Measurements from ENCODE around the gene VTN.

Gene VTN

DNA sequence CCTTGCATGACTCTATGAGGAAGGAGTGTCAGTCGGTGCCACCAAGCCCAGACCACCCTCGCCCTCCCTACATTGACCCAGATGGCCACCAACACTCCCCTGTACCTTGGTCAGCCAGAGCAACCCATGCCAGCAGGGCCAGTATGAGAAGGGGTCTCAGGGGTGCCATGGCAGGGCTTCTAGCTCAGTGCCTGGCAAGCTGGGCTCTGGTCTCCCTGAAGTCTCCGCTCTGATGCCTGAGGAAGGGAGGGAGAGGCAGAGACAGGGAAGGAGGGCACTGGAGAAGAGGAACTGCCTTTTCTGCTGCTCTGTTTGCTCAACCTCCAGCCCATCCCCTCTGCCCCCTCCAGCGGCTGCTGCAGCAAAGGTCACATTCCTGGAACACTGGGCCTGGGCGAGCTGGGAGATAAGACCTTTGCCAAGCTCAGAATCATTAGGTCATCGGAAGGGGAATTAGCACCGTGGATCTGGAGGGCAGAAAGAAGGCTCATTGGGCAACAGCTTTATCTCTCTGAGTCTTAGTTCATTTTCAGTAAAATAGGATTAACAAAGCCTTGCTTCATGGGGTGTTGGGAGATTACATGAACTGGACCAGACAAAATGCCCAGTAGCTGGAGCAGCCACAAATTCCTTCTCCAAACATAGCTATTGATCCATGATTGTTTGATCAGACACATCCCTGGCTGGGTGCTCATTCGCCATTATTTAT, at the start of gene VTN:
Gene VTN, minus strand, starts transcription at position 273 of the 709 bp plus-strand sequence. Its CDS starts 104 bp downstream, at position 169.
- DNase-seq (ENCODE audit: low read depth) = no peak

DNA sequence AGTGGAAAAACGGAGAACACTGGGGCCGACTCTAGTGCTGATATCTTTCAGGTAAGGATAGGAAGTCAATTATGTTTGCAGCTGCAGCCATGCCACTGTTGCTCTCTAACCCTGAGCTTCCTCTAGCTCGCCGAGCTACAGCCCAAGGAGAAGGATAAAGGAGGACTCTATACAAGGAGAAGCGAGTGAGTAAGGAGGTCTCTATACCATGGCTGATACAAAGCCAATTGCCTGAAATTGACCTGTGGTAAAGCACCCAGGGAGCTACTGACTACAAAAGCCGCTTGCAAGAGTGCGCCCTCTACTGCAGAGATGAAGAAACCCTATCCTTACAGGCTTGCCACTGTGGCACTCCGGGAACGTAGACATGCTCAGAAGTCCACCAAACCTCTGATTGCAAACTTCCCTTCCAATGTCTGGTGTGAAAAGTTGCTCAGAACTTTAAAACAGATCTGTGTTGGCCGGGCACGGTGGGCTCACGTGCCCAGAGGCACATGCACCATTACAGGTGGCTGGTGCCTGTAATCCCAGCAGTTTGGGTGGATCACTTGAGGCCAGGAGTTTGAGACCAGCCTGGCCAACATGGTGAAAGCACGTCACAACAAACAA, 46.7 kb upstream of the VTN start:
- no peak for DNase-seq (ENCODE audit: low read depth)

- DNase-seq (ENCODE audit: low read depth) = no peak
These were observed 45.8 kb upstream of the VTN start for GRCh38 chr17:28415886-28416285.

- no peak for DNase-seq (ENCODE audit: low read depth)
These were observed 43.7 kb upstream of the VTN start for GRCh38 chr17:28413804-28414203.

GRCh38 chr17:28412099-28412498, 42.0 kb upstream of the VTN start:
- no peak for DNase-seq (ENCODE audit: low read depth)

DNA sequence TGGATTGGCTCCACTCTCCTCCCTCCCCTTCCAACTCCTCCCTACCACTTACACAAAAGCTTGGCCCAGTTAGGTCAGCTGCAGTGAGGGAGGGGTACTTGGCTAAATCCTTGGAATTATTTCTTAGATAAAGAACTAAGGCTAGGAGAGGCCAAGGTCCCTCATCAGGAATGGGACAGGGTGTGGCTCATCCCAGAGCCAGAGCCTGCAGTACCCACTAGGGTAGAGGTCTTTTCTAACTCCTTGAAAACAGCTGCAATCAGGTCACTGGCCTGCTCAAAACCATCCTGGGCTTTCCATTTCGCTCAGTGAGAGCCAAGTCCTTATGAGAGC, 37.8 kb upstream of the VTN start:
- DNase-seq (ENCODE audit: low read depth) = no peak

DNA sequence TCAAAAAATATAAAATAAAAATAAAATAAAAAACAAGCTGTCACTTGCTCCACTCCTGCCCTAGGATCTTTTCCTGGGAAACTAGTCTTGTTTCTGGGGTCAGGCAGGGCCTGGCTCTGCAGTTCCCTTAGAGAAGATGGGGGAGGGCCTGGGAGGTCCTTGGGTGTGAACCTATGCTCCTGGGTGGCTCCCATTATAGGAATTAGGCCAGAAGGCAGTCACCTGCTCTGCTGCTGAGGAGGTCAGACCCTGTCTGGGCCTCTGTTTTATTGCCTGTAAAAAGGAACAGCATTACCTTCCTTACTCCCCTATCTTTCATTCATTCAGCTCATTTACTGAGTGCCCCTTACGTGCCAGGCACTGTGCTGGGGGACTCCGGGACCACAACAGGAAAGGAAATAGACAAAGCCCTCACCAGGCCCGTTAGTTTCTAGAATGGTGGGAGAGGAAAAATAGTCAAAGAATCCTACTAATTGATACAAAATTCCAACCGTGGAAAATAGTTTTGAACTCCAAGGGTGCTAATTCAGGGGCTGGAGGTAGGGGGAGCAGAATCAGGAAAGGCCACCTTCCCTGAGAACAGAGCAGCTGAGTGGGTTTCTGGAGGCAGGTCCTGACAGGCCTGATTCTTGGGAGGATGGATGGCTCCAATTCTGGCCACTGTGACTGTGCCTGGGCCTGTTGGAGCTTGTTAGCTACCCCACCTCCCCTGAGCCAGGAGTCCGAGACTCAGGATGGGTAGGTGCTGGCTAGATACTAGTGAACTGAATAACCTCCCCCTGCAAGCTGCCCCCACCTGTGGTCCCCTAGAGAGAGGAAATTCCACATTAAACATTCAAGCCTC, 37.2 kb upstream of the VTN start:
- DNase-seq (ENCODE audit: low read depth) = no peak

GRCh38 chr17:28406473-28406814, 36.3 kb upstream of the VTN start:
- no peak for DNase-seq (ENCODE audit: low read depth)

GRCh38 chr17:28405632-28406472, 35.7 kb upstream of the VTN start, which contains the start of gene SLC46A1:
SLC46A1 (minus strand) TSS chr17:28406212; CDS start chr17:28406114, 98 bp downstream.
- DNase-seq (ENCODE audit: low read depth) = peak; percentile 29

GRCh38 chr17:28404812-28405570, 34.9 kb upstream of the VTN start:
- no peak for DNase-seq (ENCODE audit: low read depth)

DNA sequence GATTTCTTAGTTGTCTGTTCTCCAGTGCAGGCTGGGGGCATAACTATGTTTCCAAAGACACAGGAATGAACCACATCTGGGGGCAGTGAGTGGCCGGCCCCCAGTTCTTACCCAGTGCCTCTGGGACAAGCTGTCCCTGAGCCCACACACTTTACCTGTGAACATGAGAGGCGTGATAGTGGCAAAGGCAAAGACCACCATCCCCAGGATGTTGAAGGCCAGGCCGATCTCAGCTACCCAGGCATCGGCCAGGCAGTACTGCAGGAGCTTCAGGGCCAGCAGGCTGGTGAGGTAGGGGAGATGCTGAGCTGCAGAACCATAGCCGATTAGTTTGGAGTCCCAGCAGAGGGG, 34.3 kb upstream of the VTN start:
- no peak for DNase-seq (ENCODE audit: low read depth)

DNA sequence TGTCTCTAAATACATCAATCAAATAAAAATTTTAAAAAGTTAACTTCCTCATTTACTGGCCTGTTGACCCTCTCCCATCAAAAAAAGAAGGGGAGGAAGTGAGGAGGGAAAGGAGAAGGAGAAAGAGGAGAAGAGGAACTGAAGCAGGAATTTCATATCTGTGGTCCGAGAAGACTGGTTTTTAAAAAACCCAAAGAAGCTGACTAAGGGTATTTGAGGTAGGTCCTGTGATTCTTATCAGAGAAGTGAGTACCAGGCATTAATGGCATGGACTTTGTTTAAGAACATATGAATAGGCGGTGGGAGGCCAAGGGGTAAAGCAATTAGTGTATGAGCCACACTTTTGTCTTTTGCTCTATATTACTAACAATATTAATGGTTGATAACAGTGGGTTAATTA, 33.9 kb upstream of the VTN start:
- no peak for DNase-seq (ENCODE audit: low read depth)

DNA sequence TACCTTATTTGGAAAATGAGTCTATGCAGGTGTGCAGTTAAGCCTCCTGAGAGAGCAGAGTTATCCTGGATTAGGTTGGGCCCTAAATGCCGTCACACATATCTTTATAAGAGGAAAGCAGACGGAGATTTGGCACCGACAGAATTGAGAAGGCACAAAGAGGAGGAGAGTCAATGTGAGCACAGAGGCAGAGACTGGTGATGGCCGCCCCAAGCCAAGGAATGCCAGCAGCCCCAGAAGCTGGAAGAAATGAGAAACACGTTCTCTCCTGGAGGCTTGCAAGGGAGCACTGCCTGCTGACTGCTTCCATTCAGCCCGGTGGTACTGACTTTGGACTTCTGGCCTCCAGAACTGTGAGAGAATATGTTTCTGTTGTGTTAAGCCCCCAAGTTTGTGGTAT, 32.7 kb upstream of the VTN start:
- DNase-seq (ENCODE audit: low read depth) = no peak

GRCh38 chr17:28402224-28402630, 32.1 kb upstream of the VTN start:
- DNase-seq (ENCODE audit: low read depth) = no peak

GRCh38 chr17:28399808-28400207, 29.7 kb upstream of the VTN start:
- DNase-seq (ENCODE audit: low read depth) = no peak

GRCh38 chr17:28398280-28398981, 28.3 kb upstream of the VTN start:
- DNase-seq (ENCODE audit: low read depth) = no peak

GRCh38 chr17:28397687-28398279, 27.7 kb upstream of the VTN start:
- DNase-seq (ENCODE audit: low read depth) = no peak

GRCh38 chr17:28397275-28397674, 27.2 kb upstream of the VTN start:
- no peak for DNase-seq (ENCODE audit: low read depth)

GRCh38 chr17:28396635-28397239, 26.6 kb upstream of the VTN start:
- DNase-seq (ENCODE audit: low read depth) = no peak

DNA sequence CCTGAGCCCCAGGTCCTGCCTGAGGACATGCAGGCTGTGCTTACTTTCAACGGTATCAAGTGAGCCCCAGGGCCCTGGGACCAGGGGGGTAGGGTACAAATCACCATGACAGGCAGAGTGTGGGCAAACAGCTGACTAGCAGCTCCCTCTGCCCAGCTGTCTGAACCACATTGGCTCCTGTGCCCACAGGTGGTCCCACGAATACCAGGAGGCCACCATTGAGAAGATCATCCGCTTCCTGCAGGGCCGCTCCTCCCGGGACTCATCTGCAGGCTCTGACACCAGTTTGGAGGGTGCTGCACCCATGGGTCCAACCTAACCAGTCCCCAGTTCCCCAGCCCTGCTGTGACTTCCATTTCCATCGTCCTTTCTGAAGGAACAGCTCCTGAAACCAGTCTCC, 25.9 kb upstream of the VTN start:
- DNase-seq (ENCODE audit: low read depth) = no peak

All from stimulated activated CD8-positive, alpha-beta memory T cell treated with anti-CD3 and anti-CD28 coated beads, Interleukin-12 subunit alpha, Interleukin-12 subunit beta, amount 100 ng/mL, for 4 hours (primary cell).